ENCODE data around the gene BCL2L15. TPM values are rescaled to one million over a fixed set of nuclear protein-coding genes. Genes with fewer than 3 reads are reported as not detected.
A peak's percentile ranks its signal among the peaks of the same experiment; 100 is the strongest.

The BCL2L15 gene
- total RNA-seq, 1 donor from 2014 or later = 0.81 TPM

DNA sequence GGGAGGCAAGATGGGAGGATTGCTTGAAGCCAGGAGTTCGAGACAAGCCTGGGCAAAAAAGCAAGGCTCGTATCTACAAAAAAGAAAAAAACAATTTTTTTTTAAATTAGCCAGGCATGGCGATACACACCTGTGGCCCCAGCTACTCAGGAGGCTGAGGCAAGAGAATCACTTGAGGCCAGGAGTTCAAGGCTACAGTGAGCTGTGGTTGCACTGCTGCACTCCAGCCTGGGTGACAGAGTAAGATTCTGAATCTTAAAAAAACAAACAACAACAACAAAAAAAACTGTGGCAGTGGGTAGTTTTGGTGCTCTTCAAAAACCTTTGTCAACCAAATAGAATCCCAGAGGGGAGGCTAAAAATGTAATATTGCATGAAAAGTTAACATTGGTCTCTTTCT lies 16.6 kb downstream of the BCL2L15 start:
- H3K27me3 Mint-ChIP-seq (ENCODE audit: unreplicated experiment) = no peaks in the 10 kb centered on the region
- no peak overlapping the region for H3K4me3 Mint-ChIP-seq (ENCODE audit: unreplicated experiment)
- H3K4me1 Mint-ChIP-seq (ENCODE audit: unreplicated experiment) = no peaks in the 10 kb centered on the region
- TF ChIP-seq, protein P1, sequence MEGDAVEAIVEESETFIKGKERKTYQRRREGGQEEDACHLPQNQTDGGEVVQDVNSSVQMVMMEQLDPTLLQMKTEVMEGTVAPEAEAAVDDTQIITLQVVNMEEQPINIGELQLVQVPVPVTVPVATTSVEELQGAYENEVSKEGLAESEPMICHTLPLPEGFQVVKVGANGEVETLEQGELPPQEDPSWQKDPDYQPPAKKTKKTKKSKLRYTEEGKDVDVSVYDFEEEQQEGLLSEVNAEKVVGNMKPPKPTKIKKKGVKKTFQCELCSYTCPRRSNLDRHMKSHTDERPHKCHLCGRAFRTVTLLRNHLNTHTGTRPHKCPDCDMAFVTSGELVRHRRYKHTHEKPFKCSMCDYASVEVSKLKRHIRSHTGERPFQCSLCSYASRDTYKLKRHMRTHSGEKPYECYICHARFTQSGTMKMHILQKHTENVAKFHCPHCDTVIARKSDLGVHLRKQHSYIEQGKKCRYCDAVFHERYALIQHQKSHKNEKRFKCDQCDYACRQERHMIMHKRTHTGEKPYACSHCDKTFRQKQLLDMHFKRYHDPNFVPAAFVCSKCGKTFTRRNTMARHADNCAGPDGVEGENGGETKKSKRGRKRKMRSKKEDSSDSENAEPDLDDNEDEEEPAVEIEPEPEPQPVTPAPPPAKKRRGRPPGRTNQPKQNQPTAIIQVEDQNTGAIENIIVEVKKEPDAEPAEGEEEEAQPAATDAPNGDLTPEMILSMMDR (IDR thresholded peaks at IDR 0.05) = no peak
- DNase-seq (ENCODE audit: extremely low spot score, unreplicated experiment) = no peak
- H3K9me3 Mint-ChIP-seq (ENCODE audit: unreplicated experiment) = no peaks in the 10 kb centered on the region
- no peaks in the 10 kb centered on the region for H3K36me3 Mint-ChIP-seq (ENCODE audit: unreplicated experiment)
- H3K27ac Mint-ChIP-seq (ENCODE audit: unreplicated experiment) = no peak overlapping the region

DNA sequence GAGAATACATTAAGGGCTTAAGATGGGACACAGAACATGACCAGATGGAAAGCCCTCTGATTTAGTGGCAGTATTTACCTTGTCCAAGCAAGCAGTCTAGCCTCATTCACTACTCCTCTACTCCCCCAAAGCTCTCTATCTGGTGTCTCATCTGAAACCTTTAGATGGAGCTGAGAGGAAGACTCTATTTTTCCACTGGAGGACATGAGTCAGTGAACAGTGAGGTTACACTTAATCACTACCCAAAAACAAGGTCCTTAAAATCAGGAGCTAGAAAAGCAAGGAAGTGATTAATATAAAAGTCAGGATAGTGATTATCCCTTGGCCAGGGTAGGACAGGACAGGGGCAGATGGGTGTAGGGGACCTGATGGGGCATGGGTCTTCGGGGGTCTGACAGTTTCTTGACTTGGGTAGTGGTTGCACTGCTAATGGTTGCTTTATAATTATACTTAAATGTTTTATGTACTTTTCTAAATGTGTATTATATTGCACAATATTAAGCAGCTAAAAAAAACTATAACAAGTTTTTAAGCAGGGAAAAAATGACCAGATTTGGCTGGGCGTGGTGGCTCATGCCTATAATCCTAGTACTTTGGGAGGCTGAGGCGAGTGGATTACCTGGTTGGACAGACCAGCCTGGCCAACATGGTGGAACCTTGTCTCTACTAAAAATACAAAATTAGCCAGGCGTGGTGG lies 18.8 kb downstream of the BCL2L15 start:
- Mint-ChIP-seq H3K27ac (ENCODE audit: unreplicated experiment) (no peak overlapping the region), H3K36me3 (ENCODE audit: unreplicated experiment) (no peaks in the 10 kb centered on the region), H3K4me1 (ENCODE audit: unreplicated experiment) (no peaks in the 10 kb centered on the region), H3K4me3 (ENCODE audit: unreplicated experiment) (no peak overlapping the region), H3K27me3 (ENCODE audit: unreplicated experiment) (no peaks in the 10 kb centered on the region), H3K9me3 (ENCODE audit: unreplicated experiment) (no peaks in the 10 kb centered on the region)
- TF ChIP-seq, protein P1 (IDR thresholded peaks at IDR 0.05) = no peak
- DNase-seq (ENCODE audit: extremely low spot score, unreplicated experiment) = no peak

GRCh38 chr1:113861641-113862040 lies 25.7 kb downstream of the BCL2L15 start:
- no peaks in the 10 kb centered on the region for H3K27me3 Mint-ChIP-seq (ENCODE audit: unreplicated experiment)
- TF ChIP-seq, protein P1 (IDR thresholded peaks at IDR 0.05) = no peak
- H3K36me3 Mint-ChIP-seq (ENCODE audit: unreplicated experiment) = no peaks in the 10 kb centered on the region
- no peaks in the 10 kb centered on the region for H3K9me3 Mint-ChIP-seq (ENCODE audit: unreplicated experiment)
- H3K4me3 Mint-ChIP-seq (ENCODE audit: unreplicated experiment) = no peak overlapping the region
- H3K27ac Mint-ChIP-seq (ENCODE audit: unreplicated experiment) = peak overlapping the region; percentile 63
- peaks cover 25% of the 10 kb centered on the region for H3K4me1 Mint-ChIP-seq (ENCODE audit: unreplicated experiment)
- no peak for DNase-seq (ENCODE audit: extremely low spot score, unreplicated experiment)

GRCh38 chr1:113860891-113861290 lies 26.5 kb downstream of the BCL2L15 start:
- Mint-ChIP-seq H3K4me3 (ENCODE audit: unreplicated experiment) (peak overlapping the region; percentile 0), H3K27me3 (ENCODE audit: unreplicated experiment) (no peaks in the 10 kb centered on the region), H3K4me1 (ENCODE audit: unreplicated experiment) (peaks cover 32% of the 10 kb centered on the region), H3K27ac (ENCODE audit: unreplicated experiment) (peak overlapping the region; percentile 63), H3K36me3 (ENCODE audit: unreplicated experiment) (no peaks in the 10 kb centered on the region), H3K9me3 (ENCODE audit: unreplicated experiment) (no peaks in the 10 kb centered on the region)
- TF ChIP-seq, protein P1 (IDR thresholded peaks at IDR 0.05) = no peak
- no peak for DNase-seq (ENCODE audit: extremely low spot score, unreplicated experiment)

GRCh38 chr1:113859478-113860175 lies 27.8 kb downstream of the BCL2L15 start:
- Mint-ChIP-seq H3K9me3 (ENCODE audit: unreplicated experiment) (no peaks in the 10 kb centered on the region), H3K27ac (ENCODE audit: unreplicated experiment) (no peak overlapping the region), H3K36me3 (ENCODE audit: unreplicated experiment) (no peaks in the 10 kb centered on the region), H3K4me3 (ENCODE audit: unreplicated experiment) (no peak overlapping the region), H3K4me1 (ENCODE audit: unreplicated experiment) (peaks cover 33% of the 10 kb centered on the region), H3K27me3 (ENCODE audit: unreplicated experiment) (no peaks in the 10 kb centered on the region)
- TF ChIP-seq, protein P1 (IDR thresholded peaks at IDR 0.05) = no peak
- no peak for DNase-seq (ENCODE audit: extremely low spot score, unreplicated experiment)
